HCT116 (cell line): ENCODE data around the gene GSN. TPM values are rescaled to one million over a fixed set of nuclear protein-coding genes. Genes with fewer than 3 reads are reported as not detected.

Source experiments
- ATAC-seq: fragments of 200-7000 bp; cut with Tn5 transposase; 2 replicates; pipeline ENCODE4 v1.9.1; 2020; ENCODE audit warnings: mild to moderate bottlenecking, moderate library complexity
- BruUV-seq: library from RNA; stranded (reverse); fragments of 400-500 nt; replicated peaks from 2 replicates; lab custom pipeline; 2021; lab: Mats Ljungman, UMichigan
- CTCF ChIA-PET: fragments of 300-600 bp; sonication (Branson Sonifier 250); formaldehyde crosslinking; loops from one replicate; lab custom pipeline; 2021; ENCODE audit warnings: antibody characterized with exemption; lab: Charles Lee
- POLR2A ChIA-PET: fragments of 300-600, 350-600 bp; sonication (Branson Sonifier 250); formaldehyde crosslinking; loops from one replicate; lab custom pipeline; 2021; ENCODE audit warnings: antibody characterized with exemption; lab: Charles Lee
- RAD21 ChIA-PET, 2 experiments: fragments of 300-600 bp; sonication (Branson Sonifier 250); formaldehyde crosslinking; loops; one replicate each; lab custom pipeline; 2023; ENCODE audit warnings: low total read pairs in 2 of 2; ENCODE audit not compliant: uncharacterized antibody in 2 of 2, unreplicated experiment in 2 of 2, low non-redundant PET in 1 of 2; lab: Charles Lee
- DNase-seq: peaks from one replicate; pipeline ENCODE4 v3.0.0-alpha.2; 2010; ENCODE audit warnings: low read depth, low spot score
- H2AFZ ChIP-seq: fragments of 200-600 bp; shearing (Covaris generic), sonication (generic); 2 replicates; pipeline ENCODE4 v1.6.1; 2017; ENCODE audit warnings: low read depth, mixed run types, mixed read lengths, antibody characterized with exemption, low read length; ENCODE audit not compliant: poor library complexity, severe bottlenecking
- H3K27ac ChIP-seq: 2 replicates; pipeline ENCODE4 v1.5.1; 2012; ENCODE audit warnings: low read depth, low read length
- H3K27me3 ChIP-seq: fragments of 200-600 bp; sonication (generic); 2 replicates; pipeline ENCODE4 v1.6.1; 2016; ENCODE audit warnings: mixed run types, low read length, mixed read lengths; ENCODE audit not compliant: insufficient read depth
- H3K36me3 ChIP-seq, 2 experiments: fragments of 200-500 bp in 1 of 2; fragments of 200-600 bp in 1 of 2; sonication (Bioruptor generic) in 1 of 2; sonication (generic) in 1 of 2; 2 replicates each; pipeline versions ENCODE4 v1.5.1 to v1.6.1; 2014 to 2016; ENCODE audit warnings: low read length in 2 of 2, inconsistent platforms in 1 of 2, mixed read lengths in 1 of 2, mixed run types in 1 of 2; ENCODE audit not compliant: insufficient read depth in 2 of 2, control insufficient read depth in 1 of 2
- H3K4me1 ChIP-seq, 2 experiments: fragments of 200-600 bp in 1 of 2; sonication (generic) in 1 of 2; 2 replicates each; pipeline versions ENCODE4 v1.5.1 to v1.6.1; 2012 to 2017; ENCODE audit warnings: low read length in 2 of 2, inconsistent platforms in 1 of 2, mild to moderate bottlenecking in 1 of 2, mixed read lengths in 1 of 2, mixed run types in 1 of 2, moderate library complexity in 1 of 2; ENCODE audit not compliant: insufficient read depth in 2 of 2, control insufficient read depth in 1 of 2
- H3K4me2 ChIP-seq: fragments of 200-600 bp; sonication (generic); 2 replicates; pipeline ENCODE4 v1.6.1; 2017; ENCODE audit warnings: mixed run types, low read length, mixed read lengths
- H3K4me3 ChIP-seq, 2 experiments: fragments of 200-600 bp in 1 of 2; sonication (generic) in 1 of 2; replicated peaks in 1 of 2; 2 replicates each; pipeline ENCODE4 v1.5.1; 2011 to 2016; ENCODE audit warnings: low read length in 2 of 2, control low read depth in 1 of 2, low read depth in 1 of 2, mild to moderate bottlenecking in 1 of 2, mixed read lengths in 1 of 2, mixed run types in 1 of 2
- H3K79me2 ChIP-seq: fragments of 200-600 bp; sonication (generic); 2 replicates; pipeline ENCODE4 v1.6.1; 2017; ENCODE audit warnings: mild to moderate bottlenecking, mixed run types, low read length, moderate library complexity, mixed read lengths; ENCODE audit not compliant: insufficient read depth
- H3K9ac ChIP-seq: fragments of 200-600 bp; sonication (generic); 2 replicates; pipeline ENCODE4 v1.6.1; 2016; ENCODE audit warnings: low read length, mixed read lengths
- H3K9me2 ChIP-seq: fragments of 200-600 bp; sonication (generic), shearing (Covaris generic); 2 replicates; pipeline ENCODE4 v1.6.1; 2017; ENCODE audit warnings: mixed run types, mild to moderate bottlenecking, moderate library complexity; ENCODE audit not compliant: insufficient read depth
- H3K9me3 ChIP-seq, 2 experiments: fragments of 200-500 bp in 1 of 2; fragments of 200-600 bp in 1 of 2; sonication (Bioruptor generic) in 1 of 2; sonication (generic) in 1 of 2; 2 replicates each; pipeline ENCODE4 v1.6.1; 2014 to 2017; ENCODE audit warnings: low read length in 2 of 2, mixed read lengths in 2 of 2, inconsistent platforms in 1 of 2, low read depth in 1 of 2, mild to moderate bottlenecking in 1 of 2, mixed run types in 1 of 2, moderate library complexity in 1 of 2; ENCODE audit not compliant: control insufficient read depth in 1 of 2, insufficient read depth in 1 of 2
- H4K20me1 ChIP-seq: fragments of 200-600 bp; sonication (generic), shearing (Covaris generic); 2 replicates; pipeline ENCODE4 v1.6.1; 2017; ENCODE audit warnings: mixed run types, mild to moderate bottlenecking, moderate library complexity; ENCODE audit not compliant: insufficient read depth
- ATF3 ChIP-seq: IDR thresholded peaks from 2 replicates; pipeline ENCODE4 v1.6.1; 2012
- CBX3 ChIP-seq: IDR thresholded peaks from 2 replicates; pipeline ENCODE4 v1.6.1; 2012; ENCODE audit warnings: low read depth
- CEBPB ChIP-seq: IDR thresholded peaks from 2 replicates; pipeline ENCODE4 v1.6.1; 2012; ENCODE audit warnings: low read depth
- CTCF ChIP-seq, 3 experiments: fragments of 200-600 bp in 1 of 3; sonication (generic) in 1 of 3; IDR thresholded peaks in 2 of 3; conservative IDR thresholded peaks in 1 of 3; 2 replicates each; pipeline ENCODE4 v1.5.1; 2012 to 2017; ENCODE audit warnings: low read depth in 2 of 3, low read length in 2 of 3, antibody characterized with exemption in 1 of 3, borderline replicate concordance in 1 of 3, control low read depth in 1 of 3, mild to moderate bottlenecking in 1 of 3, mixed read lengths in 1 of 3, mixed run types in 1 of 3, moderate library complexity in 1 of 3; ENCODE audit not compliant: insufficient read depth in 1 of 3
- ELF1 ChIP-seq: IDR thresholded peaks from 2 replicates; pipeline ENCODE4 v1.6.1; 2012; ENCODE audit warnings: low read depth, borderline replicate concordance
- EZH2phosphoT487 ChIP-seq: fragments of 200-600 bp; IDR thresholded peaks from 2 replicates; pipeline ENCODE4 v1.6.1; 2018; ENCODE audit warnings: antibody characterized with exemption, borderline replicate concordance
- FOSL1 ChIP-seq: IDR thresholded peaks from 2 replicates; pipeline ENCODE4 v1.6.1; 2012; ENCODE audit warnings: low read depth
- MAX ChIP-seq: IDR thresholded peaks from 2 replicates; pipeline ENCODE4 v1.6.1; 2012
- POLR2A ChIP-seq: IDR thresholded peaks from 2 replicates; pipeline ENCODE4 v1.7.0; 2011; ENCODE audit warnings: borderline replicate concordance; ENCODE audit not compliant: insufficient read depth, insufficient read length; ENCODE audit errors: extremely low read depth
- POLR2AphosphoS5 ChIP-seq: IDR thresholded peaks from 2 replicates; pipeline ENCODE4 v1.6.1; 2011; ENCODE audit warnings: mild to moderate bottlenecking, low read depth, low read length, moderate library complexity
- REST ChIP-seq: IDR thresholded peaks from 2 replicates; pipeline ENCODE4 v1.6.1; 2012; ENCODE audit warnings: low read depth
- SIN3A ChIP-seq: IDR thresholded peaks from 2 replicates; pipeline ENCODE4 v1.6.1; 2012; ENCODE audit warnings: low read depth
- SP1 ChIP-seq: IDR thresholded peaks from 2 replicates; pipeline ENCODE4 v1.6.1; 2012; ENCODE audit warnings: low read depth
- YY1 ChIP-seq: IDR thresholded peaks from 2 replicates; pipeline ENCODE4 v1.6.1; 2011; ENCODE audit warnings: low read length, low read depth, moderate library complexity, mild to moderate bottlenecking; ENCODE audit not compliant: insufficient replicate concordance; ENCODE audit errors: extremely low read depth
- ZBTB33 ChIP-seq: IDR thresholded peaks from 2 replicates; pipeline ENCODE4 v1.6.1; 2011; ENCODE audit warnings: mild to moderate bottlenecking, low read length, moderate library complexity; ENCODE audit not compliant: insufficient replicate concordance; ENCODE audit errors: extremely low read depth
- ZFX ChIP-seq: fragments of 450-650 bp; IDR thresholded peaks from 2 replicates; pipeline ENCODE4 v1.6.1; 2017
- ZNF274 ChIP-seq: fragments of 200-500 bp; sonication (Bioruptor generic); IDR thresholded peaks from 2 replicates; pipeline ENCODE4 v1.6.1; 2014; ENCODE audit warnings: mild to moderate bottlenecking, low read depth, low read length, inconsistent platforms
- intact Hi-C: fragments of 100-400 bp; cut with micrococcal nuclease; formaldehyde crosslinking; loops from 2 replicates; pipeline ENCODE4 v1.10.0; 2022
- total RNA-seq: library from RNA; stranded (reverse); gene quantifications from one replicate; pipeline ENCODE4 v1.2.1, GENCODE V29; 2021; ENCODE audit not compliant: unreplicated experiment

Gene GSN
- total RNA-seq, 1 experiment from 2014 or later = 71.3 TPM

- H3K4me3 ChIP-seq = peak within 1 kb of the TSS; percentile 46 to 59
These were observed 101.8 kb downstream of the GSN start, which contains the start of gene STOM for GRCh38 chr9:121369595-121370265. Gene STOM (minus strand): TSS chr9:121370250. CDS start chr9:121370187, 63 bp downstream.

More at GRCh38 chr9:121369595-121370265, 101.8 kb downstream of the GSN start, which contains the start of gene STOM:
- H3K9me2 ChIP-seq = no peaks in the 10 kb centered on the region
- peak within 1 kb of the TSS; percentile 20; the same call in 1 of the 2 replicates for H3K27ac ChIP-seq
- no peaks in the 10 kb centered on the region for H3K79me2 ChIP-seq
- peak; percentile 69 for ATAC-seq
- H3K4me1 ChIP-seq = peaks cover 0 to 15% of the 10 kb centered on the region in 2 experiments; a peak in 1 of 4 replicates
- H4K20me1 ChIP-seq = no peaks in the 10 kb centered on the region
- ChIA-PET CTCF (no interaction called here), POLR2A (no interaction called here), RAD21 (no interaction called here)
- H3K36me3 ChIP-seq = no peaks in the 10 kb centered on the region
- peak within 1 kb of the TSS; percentile 70 for H2AFZ ChIP-seq
- TSS peak; percentile 51 for BruUV-seq
- intact Hi-C loops = no loop called here
- peak within 1 kb of the TSS; percentile 67 for H3K9ac ChIP-seq
- TF ChIP-seq FOSL1 (no peak), SIN3A (no peak), SP1 (no peak), MAX (peak; percentile 77), POLR2A (peak; percentile 58), CBX3 (no peak), POLR2AphosphoS5 (peak; percentile 83), ZNF274 (no peak), YY1 (no peak), ZBTB33 (no peak), ELF1 (no peak), CTCF (IDR thresholded peaks at IDR 0.05 in 2 of 3, conservative IDR thresholded peaks at IDR 0.05 in 1 of 3; ENCODE audit: borderline replicate concordance in 1 of 3, insufficient read depth in 1 of 3, low read depth in 2 of 3, low read length in 2 of 3) (no peak), ZFX (no peak), ATF3 (no peak), REST (no peak), CEBPB (no peak), EZH2phosphoT487 (no peak)
- peak within 1 kb of the TSS; percentile 76 for H3K4me2 ChIP-seq
- no peaks in the 10 kb centered on the region for H3K9me3 ChIP-seq
- no peaks in the 10 kb centered on the region for H3K27me3 ChIP-seq
- DNase-seq = no peak
